ENCODE data around the gene GINS3. TPM values are rescaled to one million over a fixed set of nuclear protein-coding genes. Genes with fewer than 3 reads are reported as not detected.

The GINS3 gene
- total and polyA plus RNA-seq, 4 donors: 0.76 to 5.9 (median 1.2) TPM

DNA sequence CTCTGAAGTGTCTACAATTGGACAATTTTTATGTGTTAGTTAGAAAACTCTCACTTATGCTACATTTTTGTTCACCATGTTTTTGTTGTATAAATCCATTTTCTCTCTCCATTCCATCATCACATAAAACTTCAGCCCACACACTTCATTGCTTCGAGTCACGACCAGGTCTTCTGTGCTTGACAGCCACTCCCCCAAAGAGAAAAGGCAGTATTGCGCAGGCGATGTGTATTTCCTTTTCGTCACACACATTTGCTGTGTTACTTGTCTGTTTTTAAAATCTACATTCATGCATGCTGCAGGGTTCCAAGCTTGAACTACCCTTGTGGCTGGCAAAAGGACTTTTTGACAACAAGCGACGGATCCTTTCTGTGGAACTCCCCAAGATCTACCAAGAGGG is 10.5 kb downstream of the GINS3 start:
- Histone ChIP-seq H3K27ac (ENCODE audit: low read depth in 1 of 2, low read length in 2 of 2) (no peak overlapping the region), H3K4me3 (ENCODE audit: low read depth in 1 of 3, low read length in 3 of 3) (no peak overlapping the region), H3K9me3 (ENCODE audit: control insufficient read depth in 4 of 4, low read length in 3 of 4) (no peaks in the 10 kb centered on the region), H3K4me1 (ENCODE audit: control insufficient read depth in 4 of 4, insufficient read depth in 4 of 4, low read length in 3 of 4) (no peaks in the 10 kb centered on the region), H3K27me3 (ENCODE audit: control insufficient read depth in 4 of 4, insufficient read depth in 4 of 4, low read length in 3 of 4) (no peaks in the 10 kb centered on the region), H3K36me3 (ENCODE audit: control insufficient read depth in 4 of 4, insufficient read depth in 3 of 4, low read depth in 1 of 4, low read length in 3 of 4) (no peaks in the 10 kb centered on the region), H3K9ac (ENCODE audit: low read depth in 1 of 2, low read length in 2 of 2) (no peak overlapping the region)
- DNase-seq (ENCODE audit: low spot score): no peak
- TF ChIP-seq, protein P1, sequence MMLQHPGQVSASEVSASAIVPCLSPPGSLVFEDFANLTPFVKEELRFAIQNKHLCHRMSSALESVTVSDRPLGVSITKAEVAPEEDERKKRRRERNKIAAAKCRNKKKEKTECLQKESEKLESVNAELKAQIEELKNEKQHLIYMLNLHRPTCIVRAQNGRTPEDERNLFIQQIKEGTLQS (IDR thresholded peaks at IDR 0.05): no peak
- WGBS: 96% methylated on average over 7 of the region's 7 CpGs

GRCh38 chr16:58409316-58409973 is 17.2 kb downstream of the GINS3 start:
- H3K27ac ChIP-seq (ENCODE audit: low read depth in 1 of 2, low read length in 2 of 2): no peak overlapping the region
- H3K36me3 ChIP-seq (ENCODE audit: control insufficient read depth in 4 of 4, insufficient read depth in 3 of 4, low read depth in 1 of 4, low read length in 3 of 4): no peaks in the 10 kb centered on the region
- no peaks in the 10 kb centered on the region for H3K4me1 ChIP-seq (ENCODE audit: control insufficient read depth in 4 of 4, insufficient read depth in 4 of 4, low read length in 3 of 4)
- no peak overlapping the region for H3K4me3 ChIP-seq (ENCODE audit: low read depth in 1 of 3, low read length in 3 of 3)
- 71% methylated on average over 6 of the region's 6 CpGs for WGBS
- TF ChIP-seq JUND (IDR thresholded peaks at IDR 0.05) (no peak), YY1 (IDR thresholded peaks at IDR 0.05) (no peak), REST (IDR thresholded peaks at IDR 0.05) (no peak), ZBTB33 (IDR thresholded peaks at IDR 0.05) (no peak)
- TF ChIP-seq, protein P2, sequence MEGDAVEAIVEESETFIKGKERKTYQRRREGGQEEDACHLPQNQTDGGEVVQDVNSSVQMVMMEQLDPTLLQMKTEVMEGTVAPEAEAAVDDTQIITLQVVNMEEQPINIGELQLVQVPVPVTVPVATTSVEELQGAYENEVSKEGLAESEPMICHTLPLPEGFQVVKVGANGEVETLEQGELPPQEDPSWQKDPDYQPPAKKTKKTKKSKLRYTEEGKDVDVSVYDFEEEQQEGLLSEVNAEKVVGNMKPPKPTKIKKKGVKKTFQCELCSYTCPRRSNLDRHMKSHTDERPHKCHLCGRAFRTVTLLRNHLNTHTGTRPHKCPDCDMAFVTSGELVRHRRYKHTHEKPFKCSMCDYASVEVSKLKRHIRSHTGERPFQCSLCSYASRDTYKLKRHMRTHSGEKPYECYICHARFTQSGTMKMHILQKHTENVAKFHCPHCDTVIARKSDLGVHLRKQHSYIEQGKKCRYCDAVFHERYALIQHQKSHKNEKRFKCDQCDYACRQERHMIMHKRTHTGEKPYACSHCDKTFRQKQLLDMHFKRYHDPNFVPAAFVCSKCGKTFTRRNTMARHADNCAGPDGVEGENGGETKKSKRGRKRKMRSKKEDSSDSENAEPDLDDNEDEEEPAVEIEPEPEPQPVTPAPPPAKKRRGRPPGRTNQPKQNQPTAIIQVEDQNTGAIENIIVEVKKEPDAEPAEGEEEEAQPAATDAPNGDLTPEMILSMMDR (IDR thresholded peaks at IDR 0.05; ENCODE audit: low read depth, low read length, missing input control): no peak
- TF ChIP-seq, protein P3, sequence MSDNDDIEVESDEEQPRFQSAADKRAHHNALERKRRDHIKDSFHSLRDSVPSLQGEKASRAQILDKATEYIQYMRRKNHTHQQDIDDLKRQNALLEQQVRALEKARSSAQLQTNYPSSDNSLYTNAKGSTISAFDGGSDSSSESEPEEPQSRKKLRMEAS (IDR thresholded peaks at IDR 0.05): no peak
- TF ChIP-seq, protein P1 (IDR thresholded peaks at IDR 0.05): no peak
- no peak for DNase-seq (ENCODE audit: low spot score)
- no peaks in the 10 kb centered on the region for H3K27me3 ChIP-seq (ENCODE audit: control insufficient read depth in 4 of 4, insufficient read depth in 4 of 4, low read length in 3 of 4)
- H3K9ac ChIP-seq (ENCODE audit: low read depth in 1 of 2, low read length in 2 of 2): no peak overlapping the region
- no peaks in the 10 kb centered on the region for H3K9me3 ChIP-seq (ENCODE audit: control insufficient read depth in 4 of 4, low read length in 3 of 4)
